HTERT RPE-1 (cell line): ENCODE data around the gene CGB5.

Experiments used
- in situ Hi-C: fragments of 300-500 bp; cut with MboI; formaldehyde crosslinking; loops from 4 replicates; pipeline ENCODE4 v1.14.3; 2020; ENCODE audit warnings: low sequenced_read_pairs

Gene CGB5

GRCh38 chr19:49085020-49085867, 41.6 kb downstream of the CGB5 start, which contains the start of gene SNRNP70:
Gene SNRNP70, plus strand, starts transcription at chr19:49085451. Its CDS starts 964 bp downstream, at chr19:49086415.
- in situ Hi-C loops, result no loop called here

GRCh38 chr19:49085868-49086232, 42.2 kb downstream of the CGB5 start:
- in situ Hi-C loops, result no loop called here

DNA sequence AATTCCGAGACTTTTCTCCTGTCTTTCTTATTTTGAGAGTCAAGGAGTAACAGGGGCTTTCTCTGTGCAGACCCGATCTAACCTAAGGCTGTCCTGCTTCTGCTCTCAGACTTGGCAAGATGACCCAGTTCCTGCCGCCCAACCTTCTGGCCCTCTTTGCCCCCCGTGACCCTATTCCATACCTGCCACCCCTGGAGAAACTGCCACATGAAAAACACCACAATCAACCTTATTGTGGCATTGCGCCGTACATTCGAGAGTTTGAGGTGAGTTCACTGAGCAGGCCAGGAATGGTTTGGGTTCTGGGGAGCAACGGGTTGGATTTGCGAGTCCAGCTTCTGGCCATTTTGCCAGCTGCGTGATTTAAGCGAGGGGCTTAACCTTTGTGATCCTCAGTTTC, 42.6 kb downstream of the CGB5 start:
- in situ Hi-C loops, result no loop called here

DNA sequence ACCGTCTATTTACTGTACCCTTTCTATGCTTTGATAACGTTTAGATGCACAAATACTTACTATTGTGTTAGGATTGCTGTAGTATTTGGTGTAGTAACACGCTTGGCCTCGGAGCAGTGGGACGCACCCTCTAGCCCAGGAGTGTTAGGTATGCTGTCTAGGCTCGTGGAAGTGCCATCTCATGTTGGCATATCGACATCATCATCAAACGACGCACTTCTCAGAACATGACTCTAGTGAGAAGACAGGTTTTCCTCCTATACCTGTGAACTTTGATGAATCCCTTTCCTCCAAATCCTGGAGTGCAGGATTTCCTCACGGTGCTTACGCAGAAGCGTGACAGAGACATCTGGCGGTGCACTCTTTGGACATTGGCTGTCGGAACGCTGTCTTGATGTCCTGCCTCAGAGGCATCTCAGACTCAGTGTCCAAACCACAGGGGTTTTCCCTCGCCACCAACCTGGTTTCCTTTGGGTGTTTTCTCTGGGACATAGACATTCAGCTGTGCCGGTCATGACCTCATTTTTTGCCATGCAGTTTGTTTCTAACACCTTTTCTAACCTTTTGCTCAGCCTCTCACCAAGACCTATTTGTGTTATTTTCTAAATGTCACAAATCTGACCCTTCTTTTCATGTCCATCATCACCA, 47.9 kb downstream of the CGB5 start:
- in situ Hi-C loops, result no loop called here

DNA sequence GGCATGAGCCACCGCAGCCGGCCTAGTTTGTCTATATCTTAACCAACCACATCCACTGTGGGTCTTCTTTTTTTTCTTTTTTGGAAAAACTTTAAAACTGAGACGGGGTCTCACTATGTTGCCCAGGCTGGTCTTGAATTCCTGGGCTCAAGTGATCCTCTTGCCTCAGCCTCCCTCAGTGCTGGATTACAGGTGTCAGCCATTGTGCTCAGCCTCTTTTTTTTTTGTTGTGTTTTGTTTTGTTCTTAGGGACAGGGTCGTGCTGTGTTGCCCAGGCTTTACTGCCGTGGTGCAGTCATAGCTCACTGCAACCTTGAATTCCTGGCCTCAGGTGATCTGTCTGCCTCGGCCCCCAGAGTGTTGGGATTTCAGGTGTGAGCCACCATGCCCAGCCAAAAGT, 49.0 kb downstream of the CGB5 start:
- in situ Hi-C loops, result no loop called here
